DND-41 (cell line): ENCODE results near the gene LRPAP1.

Source experiments
- ATAC-seq: fragments of 200-7000 bp; cut with Tn5 transposase; 3 replicates; pipeline ENCODE4 v1.9.1; 2021; ENCODE audit warnings: low read depth; ENCODE audit not compliant: insufficient read depth
- DNase-seq: peaks from one replicate; pipeline ENCODE4 v3.0.0-alpha.2; 2020
- H2AFZ ChIP-seq: 2 replicates; pipeline ENCODE4 v1.6.0; 2012; ENCODE audit warnings: low read depth, low read length
- H3K27ac ChIP-seq: 2 replicates; pipeline ENCODE4 v1.5.1; 2012; ENCODE audit warnings: low read length, inconsistent platforms
- H3K27me3 ChIP-seq: fragments of 200-600 bp; sonication (generic); 2 replicates; pipeline ENCODE4 v1.6.0; 2012; ENCODE audit warnings: low read length, mild to moderate bottlenecking, inconsistent platforms; ENCODE audit not compliant: insufficient read depth, poor library complexity
- H3K36me3 ChIP-seq: 2 replicates; pipeline ENCODE4 v1.5.1; 2012; ENCODE audit warnings: low read length, inconsistent platforms; ENCODE audit not compliant: insufficient read depth
- H3K4me1 ChIP-seq: 2 replicates; pipeline ENCODE4 v1.5.1; 2012; ENCODE audit warnings: mild to moderate bottlenecking, low read length; ENCODE audit not compliant: insufficient read depth
- H3K4me2 ChIP-seq: 2 replicates; pipeline ENCODE4 v1.6.0; 2012; ENCODE audit warnings: mild to moderate bottlenecking, moderate library complexity, low read length, inconsistent platforms; ENCODE audit not compliant: insufficient read depth
- H3K4me3 ChIP-seq, 2 experiments: fragments of 200-600 bp in 1 of 2; shearing (Covaris generic) in 1 of 2; 2 replicates each; pipeline ENCODE4 v1.5.1; 2012 to 2016; ENCODE audit warnings: inconsistent platforms in 2 of 2, low read length in 2 of 2, mild to moderate bottlenecking in 2 of 2, low read depth in 1 of 2, moderate library complexity in 1 of 2
- H3K79me2 ChIP-seq: 2 replicates; pipeline ENCODE4 v1.6.0; 2012; ENCODE audit warnings: low read length, inconsistent platforms; ENCODE audit not compliant: insufficient read depth
- H3K9ac ChIP-seq: 2 replicates; pipeline ENCODE4 v1.6.0; 2012; ENCODE audit warnings: low read depth, mild to moderate bottlenecking, inconsistent platforms, low read length, moderate library complexity
- H3K9me3 ChIP-seq: 2 replicates; pipeline ENCODE4 v1.5.1; 2012; ENCODE audit warnings: low read length, moderate library complexity, mild to moderate bottlenecking, inconsistent platforms; ENCODE audit not compliant: insufficient read depth, severe bottlenecking
- H4K20me1 ChIP-seq: 2 replicates; pipeline ENCODE4 v1.6.0; 2012; ENCODE audit warnings: low read length; ENCODE audit not compliant: insufficient read depth
- CTCF ChIP-seq: IDR thresholded peaks from 2 replicates; pipeline ENCODE4 v1.5.1; 2012; ENCODE audit warnings: borderline replicate concordance, low read length, moderate library complexity, mild to moderate bottlenecking; ENCODE audit not compliant: poor library complexity, severe bottlenecking; ENCODE audit errors: extremely low read depth
- EZH2 ChIP-seq: IDR thresholded peaks from 3 replicates; pipeline ENCODE4 v1.6.1; 2012; ENCODE audit warnings: borderline replicate concordance, low read depth, mild to moderate bottlenecking, moderate library complexity, low read length, inconsistent platforms; ENCODE audit not compliant: severe bottlenecking

LRPAP1 gene

GRCh38 chr4:3495204-3495975, 36.8 kb downstream of the LRPAP1 start:
- Histone ChIP-seq H3K9me3 (no peaks in the 10 kb centered on the region), H3K4me1 (no peaks in the 10 kb centered on the region), H3K9ac (no peak overlapping the region), H3K27me3 (no peaks in the 10 kb centered on the region), H3K4me2 (no peak overlapping the region), H3K36me3 (peaks cover 2% of the 10 kb centered on the region), H3K27ac (no peak overlapping the region), H3K4me3 (no peak overlapping the region), H2AFZ (no peak overlapping the region), H4K20me1 (peaks cover 49% of the 10 kb centered on the region), H3K79me2 (no peaks in the 10 kb centered on the region)
- ATAC-seq (peak; percentile 4; the same call in 1 of the 3 replicates), DNase-seq (no peak)
- no peak for TF ChIP-seq EZH2
- TF ChIP-seq CTCF, result no peak

GRCh38 chr4:3494462-3494871, 37.8 kb downstream of the LRPAP1 start:
- Histone ChIP-seq H3K27me3 (no peaks in the 10 kb centered on the region), H3K4me3 (no peak overlapping the region), H3K4me2 (no peak overlapping the region), H2AFZ (no peak overlapping the region), H3K9me3 (no peaks in the 10 kb centered on the region), H3K79me2 (no peaks in the 10 kb centered on the region), H3K9ac (no peak overlapping the region), H3K27ac (no peak overlapping the region), H3K36me3 (no peaks in the 10 kb centered on the region; the same call in 1 of the 2 replicates), H4K20me1 (peaks cover 47% of the 10 kb centered on the region), H3K4me1 (no peaks in the 10 kb centered on the region)
- TF ChIP-seq CTCF (no peak), EZH2 (no peak)
- ATAC-seq, result 0 out of 3 replicates have a peak, but pooled peaks have one; percentile 6
- DNase-seq, result no peak

GRCh38 chr4:3493720-3494461, 38.3 kb downstream of the LRPAP1 start:
- no peak overlapping the region for H3K9ac ChIP-seq
- no peaks in the 10 kb centered on the region; the same call in 1 of the 2 replicates for H3K36me3 ChIP-seq
- no peak overlapping the region for H2AFZ ChIP-seq
- H3K4me1 ChIP-seq, result no peaks in the 10 kb centered on the region
- H3K9me3 ChIP-seq, result no peaks in the 10 kb centered on the region
- no peak overlapping the region for H3K4me3 ChIP-seq
- ATAC-seq, result 0 out of 3 replicates have a peak, but pooled peaks have one; percentile 6
- peaks cover 43% of the 10 kb centered on the region for H4K20me1 ChIP-seq
- DNase-seq, result no peak
- no peaks in the 10 kb centered on the region for H3K27me3 ChIP-seq
- no peak overlapping the region for H3K27ac ChIP-seq
- H3K79me2 ChIP-seq, result no peaks in the 10 kb centered on the region
- H3K4me2 ChIP-seq, result no peak overlapping the region
- no peak for TF ChIP-seq EZH2
- TF ChIP-seq CTCF, result no peak
